Stomach (tissue), 4 donors: ENCODE measurements around the gene CRADD.

Experiments
- CTCF ChIP-seq, 7 experiments: fragments of 450-650 bp in 4 of 7; fragments of 200-600 bp in 3 of 7; sonication (generic) in 3 of 7; IDR thresholded peaks; one replicate each; pipeline ENCODE4 v1.5.1; 2016 to 2019; ENCODE audit warnings: antibody characterized with exemption in 7 of 7, control low read depth in 2 of 7, mild to moderate bottlenecking in 1 of 7
- POLR2A ChIP-seq, 4 donors: fragments of 450-650 bp; IDR thresholded peaks; one replicate each; pipeline ENCODE4 v1.6.1; 2016; ENCODE audit warnings: antibody characterized with exemption in 4 of 4, control low read depth in 2 of 4, mild to moderate bottlenecking in 1 of 4, moderate library complexity in 1 of 4
- POLR2AphosphoS5 ChIP-seq, 3 donors: sonication (generic); formaldehyde crosslinking; IDR thresholded peaks; one replicate each; pipeline ENCODE4 v1.6.1; 2016; ENCODE audit warnings: antibody characterized with exemption in 3 of 3

- TF ChIP-seq CTCF (IDR thresholded peaks at IDR 0.05): no peak
- TF ChIP-seq POLR2A (IDR thresholded peaks at IDR 0.05): no peak
- no peak for TF ChIP-seq POLR2AphosphoS5 (IDR thresholded peaks at IDR 0.05)
Measured at GRCh38 chr12:93673084-93673483, 4.1 kb upstream of the CRADD start.
